Measurements from ENCODE around the gene SMAD9. TPM values are rescaled to one million over a fixed set of nuclear protein-coding genes. Genes with fewer than 3 reads are reported as not detected.

Gene SMAD9
- total and polyA plus RNA-seq, 2 of the 4 experiments (the other 2 are of a cell fraction): 3.2 to 4.8 TPM

GRCh38 chr13:36813225-36813624, 106.8 kb downstream of the SMAD9 start:
- Histone ChIP-seq H2AK9ac (replicated peaks; ENCODE audit: low read depth, low read length, poor library complexity) (no peak overlapping the region), H3K56ac (ENCODE audit: extremely low read depth, insufficient read depth, low read length) (no peak overlapping the region), H2BK5ac (ENCODE audit: low read depth, low read length, poor library complexity, severe bottlenecking) (no peak overlapping the region), H2AK5ac (ENCODE audit: low read depth, low read length) (no peak overlapping the region), H2BK120ac (ENCODE audit: low read depth, low read length) (no peak overlapping the region), H3K9ac (ENCODE audit: low read depth, low read length) (no peak overlapping the region), H4K8ac (ENCODE audit: low read depth in 2 of 2, low read length in 2 of 2) (no peak overlapping the region), H3K27me3 (ENCODE audit: control insufficient read depth, insufficient read depth, low read length) (peaks cover 2% of the 10 kb centered on the region), H2AFZ (replicated peaks; ENCODE audit: low read length, poor library complexity) (no peak overlapping the region), H2BK15ac (ENCODE audit: low read depth, low read length) (no peak overlapping the region), H3K14ac (replicated peaks; ENCODE audit: low read depth, low read length) (no peak overlapping the region), H4K5ac (ENCODE audit: low read depth, low read length) (no peak overlapping the region), H3K4me2 (ENCODE audit: low read depth, low read length) (no peak overlapping the region), H2BK20ac (ENCODE audit: low read depth, low read length) (no peak overlapping the region), H3K4me3 (ENCODE audit: insufficient read depth, low read depth, low read length) (no peak overlapping the region), H3K18ac (ENCODE audit: low read depth, low read length) (no peak overlapping the region), H4K20me1 (ENCODE audit: insufficient read depth, low read length) (no peaks in the 10 kb centered on the region), H3K23ac (ENCODE audit: low read depth, low read length) (no peak overlapping the region), H4K91ac (ENCODE audit: insufficient read depth, low read depth, low read length) (no peak overlapping the region), H3K79me1 (ENCODE audit: low read depth in 1 of 2, low read length in 2 of 2) (no peaks in the 10 kb centered on the region), H3K9me3 (ENCODE audit: control insufficient read depth, insufficient read depth, low read length) (no peaks in the 10 kb centered on the region), H3K9me1 (ENCODE audit: insufficient read depth, low read length) (no peaks in the 10 kb centered on the region), H3K4me1 (ENCODE audit: control insufficient read depth, insufficient read depth, low read length) (no peaks in the 10 kb centered on the region; the same call in 1 of the 2 replicates), H3K27ac (ENCODE audit: insufficient read depth, low read length) (no peak overlapping the region), H3K36me3 (ENCODE audit: control insufficient read depth, insufficient read depth, low read length) (no peaks in the 10 kb centered on the region), H3K4ac (ENCODE audit: low read depth, low read length) (no peak overlapping the region)
- DNase-seq (no peak), ATAC-seq (ENCODE audit: low read depth) (no peak)
- intact Hi-C loops (cut with micrococcal nuclease) (loop anchor here (10.0 kb wide), 1 partner anchor 468 kb away; the partner anchor contains the start of gene SPART), in situ Hi-C loops (cut with MboI; ENCODE audit: low sequenced_read_pairs) (no loop called here), dilution Hi-C loops (cut with HindIII; ENCODE audit: low sequenced_read_pairs, unreplicated experiment) (no loop called here)
- ChIA-PET POLR2A (ENCODE audit: unreplicated experiment) (no interaction called here), CTCF (no interaction called here)
- TF ChIP-seq BHLHE40 (IDR thresholded peaks at IDR 0.05; ENCODE audit: low read depth, low read length) (no peak), CEBPB (IDR thresholded peaks at IDR 0.05; ENCODE audit: low read depth, low read length) (no peak), NFE2L2 (IDR thresholded peaks at IDR 0.05; ENCODE audit: low read depth, low read length) (no peak), SMC3 (IDR thresholded peaks at IDR 0.05; ENCODE audit: low read depth, low read length) (no peak), USF2 (IDR thresholded peaks at IDR 0.05; ENCODE audit: low read depth, low read length) (no peak), CHD1 (IDR thresholded peaks at IDR 0.05; ENCODE audit: low read depth, low read length) (no peak), RAD21 (IDR thresholded peaks at IDR 0.05; ENCODE audit: low read length) (no peak), RFX5 (IDR thresholded peaks at IDR 0.05; ENCODE audit: low read depth, low read length) (no peak), MXI1 (IDR thresholded peaks at IDR 0.05; ENCODE audit: borderline replicate concordance, low read depth, low read length) (no peak), MAZ (IDR thresholded peaks at IDR 0.05; ENCODE audit: borderline replicate concordance, low read depth, low read length) (no peak), MAFK (IDR thresholded peaks at IDR 0.05; ENCODE audit: low read depth, low read length) (no peak), ELK1 (IDR thresholded peaks at IDR 0.05; ENCODE audit: borderline replicate concordance, low read depth, low read length) (no peak), RCOR1 (IDR thresholded peaks at IDR 0.05; ENCODE audit: insufficient replicate concordance, low read length) (no peak), POLR2A (IDR thresholded peaks at IDR 0.05; ENCODE audit: low read depth, low read length) (no peak), CTCF (conservative IDR thresholded peaks at IDR 0.05; ENCODE audit: low read depth, low read length) (no peak), FOS (IDR thresholded peaks at IDR 0.05; ENCODE audit: low read depth, low read length) (no peak)
- BruUV-seq (replicated peaks): no TSS peak
- no CpG with 5 or more reads among the region's 1 CpG for WGBS, 2 experiments (ENCODE audit: extremely low coverage in 2 of 2, insufficient read length in 1 of 2)
